GM10266 (cell line): ENCODE data around the gene TMLHE.
"Not testable (repeated sequence)": the region's sequence is repeated elsewhere in the genome, so short reads cannot be mapped to it uniquely, and the experiment has no call there.

Source experiments
- DNase-seq: peaks from one replicate; pipeline ENCODE4 v3.0.0; 2012; ENCODE audit errors: extremely low spot score
- TF ChIP-seq, protein P1 (sequence below): IDR thresholded peaks from 2 replicates; pipeline ENCODE4 v1.5.1; 2012; ENCODE audit warnings: mild to moderate bottlenecking, low read depth; ENCODE audit not compliant: control insufficient read depth, insufficient read depth; ENCODE audit errors: missing control alignments

Gene TMLHE

GRCh38 chrX:155457761-155458447, 154.8 kb downstream of the TMLHE start:
- DNase-seq: not testable (repeated sequence)

DNA sequence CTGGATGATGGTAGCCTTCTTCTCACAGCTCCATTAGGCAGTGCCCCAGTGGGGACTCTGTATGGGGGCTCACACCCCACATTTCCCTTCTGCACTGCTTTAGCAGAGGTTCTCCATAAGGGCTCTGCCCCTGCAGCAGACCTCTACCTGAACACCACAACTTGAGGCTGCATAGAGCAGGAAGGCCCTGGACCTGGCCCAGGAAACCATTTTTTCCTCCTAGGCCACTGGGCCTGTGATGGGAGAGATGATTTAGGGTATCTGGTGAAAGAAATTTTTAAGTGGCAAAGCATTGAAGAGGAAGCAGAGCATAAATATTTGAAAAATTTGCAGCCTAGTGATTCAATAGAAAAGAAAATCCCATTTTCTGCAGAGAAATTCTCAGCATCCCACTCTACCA, 171.7 kb downstream of the TMLHE start:
- TF ChIP-seq, protein P1, sequence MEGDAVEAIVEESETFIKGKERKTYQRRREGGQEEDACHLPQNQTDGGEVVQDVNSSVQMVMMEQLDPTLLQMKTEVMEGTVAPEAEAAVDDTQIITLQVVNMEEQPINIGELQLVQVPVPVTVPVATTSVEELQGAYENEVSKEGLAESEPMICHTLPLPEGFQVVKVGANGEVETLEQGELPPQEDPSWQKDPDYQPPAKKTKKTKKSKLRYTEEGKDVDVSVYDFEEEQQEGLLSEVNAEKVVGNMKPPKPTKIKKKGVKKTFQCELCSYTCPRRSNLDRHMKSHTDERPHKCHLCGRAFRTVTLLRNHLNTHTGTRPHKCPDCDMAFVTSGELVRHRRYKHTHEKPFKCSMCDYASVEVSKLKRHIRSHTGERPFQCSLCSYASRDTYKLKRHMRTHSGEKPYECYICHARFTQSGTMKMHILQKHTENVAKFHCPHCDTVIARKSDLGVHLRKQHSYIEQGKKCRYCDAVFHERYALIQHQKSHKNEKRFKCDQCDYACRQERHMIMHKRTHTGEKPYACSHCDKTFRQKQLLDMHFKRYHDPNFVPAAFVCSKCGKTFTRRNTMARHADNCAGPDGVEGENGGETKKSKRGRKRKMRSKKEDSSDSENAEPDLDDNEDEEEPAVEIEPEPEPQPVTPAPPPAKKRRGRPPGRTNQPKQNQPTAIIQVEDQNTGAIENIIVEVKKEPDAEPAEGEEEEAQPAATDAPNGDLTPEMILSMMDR: no peak
- no peak for DNase-seq
